HEK293T (cell line): ENCODE data around the gene AGTPBP1.

ENCODE experiments used
- ARNT ChIP-seq: fragments of 450-650 bp; IDR thresholded peaks from 2 replicates; pipeline ENCODE4 v1.6.1; 2017; ENCODE audit warnings: mild to moderate bottlenecking
- BHLHE40 ChIP-seq: fragments of 450-650 bp; IDR thresholded peaks from 2 replicates; pipeline ENCODE4 v1.6.1; 2016; ENCODE audit warnings: mild to moderate bottlenecking, moderate library complexity, borderline replicate concordance
- CTBP1 ChIP-seq: fragments of 450-650 bp; IDR thresholded peaks from 2 replicates; pipeline ENCODE4 v1.6.1; 2016; ENCODE audit warnings: borderline replicate concordance
- ELF4 ChIP-seq: fragments of 450-650 bp; IDR thresholded peaks from 2 replicates; pipeline ENCODE4 v1.6.1; 2017; ENCODE audit warnings: antibody characterized with exemption
- FOXA1 ChIP-seq: fragments of 450-650 bp; IDR thresholded peaks from 2 replicates; pipeline ENCODE4 v1.6.1; 2016; ENCODE audit warnings: mild to moderate bottlenecking
- FOXM1 ChIP-seq: fragments of 450-650 bp; IDR thresholded peaks from 2 replicates; pipeline ENCODE4 v1.6.1; 2017; ENCODE audit warnings: mild to moderate bottlenecking, borderline replicate concordance
- SP1 ChIP-seq: fragments of 450-650 bp; IDR thresholded peaks from 2 replicates; pipeline ENCODE4 v1.6.1; 2017
- TARDBP ChIP-seq: fragments of 450-650 bp; IDR thresholded peaks from 2 replicates; pipeline ENCODE4 v1.6.1; 2016
- ZNF384 ChIP-seq: fragments of 450-650 bp; IDR thresholded peaks from 2 replicates; pipeline ENCODE4 v1.6.1; 2016

GRCh38 chr9:85547599-85547998 is 194.2 kb downstream of the AGTPBP1 start:
- TF ChIP-seq ARNT: no peak
- no peak for TF ChIP-seq FOXA1
- TF ChIP-seq SP1: no peak
- no peak for TF ChIP-seq CTBP1
- no peak for TF ChIP-seq BHLHE40
- no peak for TF ChIP-seq FOXM1
- no peak for TF ChIP-seq TARDBP
- TF ChIP-seq ELF4: no peak
- TF ChIP-seq ZNF384: no peak
